OCI-LY7 (cell line): Measurements from ENCODE around the gene FCHO2. TPM values are rescaled to one million over a fixed set of nuclear protein-coding genes. Genes with fewer than 3 reads are reported as not detected.
"Not testable (repeated sequence)": the region's sequence is repeated elsewhere in the genome, so short reads cannot be mapped to it uniquely, and the experiment has no call there.

ENCODE experiments used
- BruUV-seq: library from RNA; stranded (reverse); fragments of 400-500 nt; replicated peaks from 2 replicates; lab custom pipeline; 2021; lab: Mats Ljungman, UMichigan
- CTCF ChIA-PET: fragments of 300-600 bp; sonication (Branson Sonifier 250); formaldehyde crosslinking; loops from one replicate; lab custom pipeline; 2022; ENCODE audit warnings: antibody characterized with exemption; ENCODE audit not compliant: unreplicated experiment; lab: Charles Lee
- POLR2A ChIA-PET: fragments of 300-600 bp; sonication (Branson Sonifier 250); formaldehyde crosslinking; loops from one replicate; lab custom pipeline; 2022; ENCODE audit warnings: antibody characterized with exemption; lab: Charles Lee
- DNase-seq: peaks from one replicate; pipeline ENCODE4 v3.0.0-alpha.2; 2015; ENCODE audit warnings: low spot score
- H2AFZ ChIP-seq: fragments of 200-600 bp; sonication (generic), shearing (Covaris generic); 2 replicates; pipeline ENCODE4 v1.6.1; 2014; ENCODE audit warnings: mild to moderate bottlenecking, antibody characterized with exemption, low read length, moderate library complexity
- H3K27ac ChIP-seq: fragments of 200-600 bp; sonication (generic); 2 replicates; pipeline ENCODE4 v1.5.1; 2014; ENCODE audit warnings: mixed run types, low read depth, mild to moderate bottlenecking, moderate library complexity, low read length, inconsistent platforms; ENCODE audit not compliant: poor library complexity, severe bottlenecking
- H3K36me3 ChIP-seq: fragments of 200-600 bp; sonication (generic); 2 replicates; pipeline ENCODE4 v1.6.1; 2014; ENCODE audit warnings: mild to moderate bottlenecking, antibody characterized with exemption, low read length, moderate library complexity, mixed read lengths; ENCODE audit not compliant: insufficient read depth
- H3K4me1 ChIP-seq: fragments of 200-600 bp; sonication (generic); 2 replicates; pipeline ENCODE4 v1.5.1; 2014; ENCODE audit warnings: mild to moderate bottlenecking, low read length; ENCODE audit not compliant: insufficient read depth, poor library complexity, severe bottlenecking
- H3K4me2 ChIP-seq: fragments of 200-600 bp; sonication (generic); 2 replicates; pipeline ENCODE4 v1.6.1; 2014; ENCODE audit warnings: mild to moderate bottlenecking, low read length
- H3K4me3 ChIP-seq: fragments of 200-600 bp; sonication (generic); 2 replicates; pipeline ENCODE4 v1.5.1; 2014; ENCODE audit warnings: mild to moderate bottlenecking, low read depth, low read length; ENCODE audit not compliant: poor library complexity, severe bottlenecking
- H3K79me2 ChIP-seq: fragments of 200-600 bp; sonication (generic); 2 replicates; pipeline ENCODE4 v1.6.1; 2016; ENCODE audit warnings: low read depth, mild to moderate bottlenecking, low read length, moderate library complexity, mixed read lengths; ENCODE audit not compliant: insufficient read depth
- H3K9me2 ChIP-seq: fragments of 200-600 bp; sonication (generic); 2 replicates; pipeline ENCODE4 v1.6.1; 2016; ENCODE audit warnings: mild to moderate bottlenecking, low read length, mixed read lengths; ENCODE audit not compliant: insufficient read depth
- H3K9me3 ChIP-seq: fragments of 200-600 bp; sonication (generic); 2 replicates; pipeline ENCODE4 v1.6.1; 2014; ENCODE audit warnings: mild to moderate bottlenecking, mixed run types, low read length, mixed read lengths
- H4K20me1 ChIP-seq: fragments of 200-600 bp; sonication (generic); 2 replicates; pipeline ENCODE4 v1.6.1; 2014; ENCODE audit warnings: mild to moderate bottlenecking, antibody characterized with exemption, low read length, moderate library complexity, mixed read lengths; ENCODE audit not compliant: insufficient read depth
- EZH2phosphoT487 ChIP-seq: fragments of 200-600 bp; sonication (generic); IDR thresholded peaks from 2 replicates; pipeline ENCODE4 v1.6.1; 2018; ENCODE audit warnings: low read depth, borderline replicate concordance, mild to moderate bottlenecking, mixed run types, antibody characterized with exemption, low read length, moderate library complexity, mixed read lengths
- intact Hi-C: fragments of 100-400 bp; cut with micrococcal nuclease; formaldehyde crosslinking; loops from one replicate; pipeline ENCODE4 v1.10.0; 2022; ENCODE audit not compliant: unreplicated experiment
- total RNA-seq, 2 experiments: library from RNA; depleted of rRNA in 1 of 2; stranded (reverse); fragments of >200 nt in 1 of 2; shearing (Covaris generic) in 1 of 2; gene quantifications; 2 replicates each; pipeline ENCODE4 v1.2.3, GENCODE V29; 2014 to 2022
- TF ChIP-seq, protein P1 (sequence below): fragments of 200-600 bp; sonication (generic); conservative IDR thresholded peaks from 2 replicates; pipeline ENCODE4 v1.5.1; 2014; ENCODE audit warnings: mild to moderate bottlenecking, antibody characterized with exemption, low read length, moderate library complexity, mixed read lengths

The FCHO2 gene
- total RNA-seq, 2 experiments from 2014 or later, result 7.2 to 7.8 TPM

DNA sequence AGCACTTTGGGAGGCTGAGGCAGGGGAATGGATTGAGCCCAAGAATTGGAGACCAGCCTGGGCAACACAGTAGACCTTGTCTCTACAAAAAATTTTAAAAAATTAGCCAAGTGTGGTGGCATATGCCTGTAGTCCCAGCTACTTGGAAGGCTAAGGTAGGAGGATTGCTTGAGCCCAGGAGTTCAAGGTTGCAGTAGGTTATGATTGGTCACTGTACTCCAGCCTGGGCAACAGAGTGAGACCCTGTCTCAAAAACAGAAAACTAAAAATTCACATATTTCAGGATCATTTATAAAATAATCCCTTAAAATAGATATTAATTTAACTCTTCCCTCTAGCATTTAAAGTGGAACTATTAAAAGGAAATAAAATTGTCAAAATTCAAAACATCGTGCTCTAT lies 3.4 kb downstream of the FCHO2 start:
- peaks cover 9% of the 10 kb centered on the region for H3K4me1 ChIP-seq
- no peak overlapping the region for H3K27ac ChIP-seq
- no peaks in the 10 kb centered on the region for H3K9me3 ChIP-seq
- no peaks in the 10 kb centered on the region for H3K9me2 ChIP-seq
- no peak overlapping the region for H3K4me2 ChIP-seq
- no peak overlapping the region for H2AFZ ChIP-seq
- no peaks in the 10 kb centered on the region; the same call in 1 of the 2 replicates for H3K79me2 ChIP-seq
- no peak overlapping the region for H3K4me3 ChIP-seq
- no peaks in the 10 kb centered on the region for H3K36me3 ChIP-seq
- ChIA-PET POLR2A (no interaction called here), CTCF (no interaction called here)
- DNase-seq, result no peak
- no peaks in the 10 kb centered on the region for H4K20me1 ChIP-seq
- intact Hi-C loops, result loop anchor here (5.0 kb wide), 4 partner anchors 142 to 538 kb away; partner anchors contain the start of genes BTF3, FOXD1 and TNPO1
- no TSS peak for BruUV-seq
- TF ChIP-seq EZH2phosphoT487, result no peak
- TF ChIP-seq, protein P1, sequence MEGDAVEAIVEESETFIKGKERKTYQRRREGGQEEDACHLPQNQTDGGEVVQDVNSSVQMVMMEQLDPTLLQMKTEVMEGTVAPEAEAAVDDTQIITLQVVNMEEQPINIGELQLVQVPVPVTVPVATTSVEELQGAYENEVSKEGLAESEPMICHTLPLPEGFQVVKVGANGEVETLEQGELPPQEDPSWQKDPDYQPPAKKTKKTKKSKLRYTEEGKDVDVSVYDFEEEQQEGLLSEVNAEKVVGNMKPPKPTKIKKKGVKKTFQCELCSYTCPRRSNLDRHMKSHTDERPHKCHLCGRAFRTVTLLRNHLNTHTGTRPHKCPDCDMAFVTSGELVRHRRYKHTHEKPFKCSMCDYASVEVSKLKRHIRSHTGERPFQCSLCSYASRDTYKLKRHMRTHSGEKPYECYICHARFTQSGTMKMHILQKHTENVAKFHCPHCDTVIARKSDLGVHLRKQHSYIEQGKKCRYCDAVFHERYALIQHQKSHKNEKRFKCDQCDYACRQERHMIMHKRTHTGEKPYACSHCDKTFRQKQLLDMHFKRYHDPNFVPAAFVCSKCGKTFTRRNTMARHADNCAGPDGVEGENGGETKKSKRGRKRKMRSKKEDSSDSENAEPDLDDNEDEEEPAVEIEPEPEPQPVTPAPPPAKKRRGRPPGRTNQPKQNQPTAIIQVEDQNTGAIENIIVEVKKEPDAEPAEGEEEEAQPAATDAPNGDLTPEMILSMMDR, result no peak

GRCh38 chr5:72974481-72974880 lies 18.6 kb downstream of the FCHO2 start:
- BruUV-seq, result not testable (repeated sequence)

GRCh38 chr5:72976810-72977209 lies 21.0 kb downstream of the FCHO2 start:
- H3K4me3 ChIP-seq, DNase-seq, BruUV-seq, CTCF ChIA-PET, H3K27ac ChIP-seq, POLR2A ChIA-PET, H4K20me1 ChIP-seq, H3K4me2 ChIP-seq, H3K79me2 ChIP-seq, H3K4me1 ChIP-seq, H3K36me3 ChIP-seq, H2AFZ ChIP-seq, H3K9me3 ChIP-seq, H3K9me2 ChIP-seq, intact Hi-C loops: not testable (repeated sequence)

More at GRCh38 chr5:72974481-72974880, 18.6 kb downstream of the FCHO2 start:
- DNase-seq, H3K9me2 ChIP-seq, H3K36me3 ChIP-seq, H3K4me1 ChIP-seq, intact Hi-C loops, H3K4me2 ChIP-seq, H3K79me2 ChIP-seq, H4K20me1 ChIP-seq, H3K4me3 ChIP-seq, H3K27ac ChIP-seq, H2AFZ ChIP-seq, POLR2A ChIA-PET, H3K9me3 ChIP-seq, CTCF ChIA-PET: not testable (repeated sequence)

DNA sequence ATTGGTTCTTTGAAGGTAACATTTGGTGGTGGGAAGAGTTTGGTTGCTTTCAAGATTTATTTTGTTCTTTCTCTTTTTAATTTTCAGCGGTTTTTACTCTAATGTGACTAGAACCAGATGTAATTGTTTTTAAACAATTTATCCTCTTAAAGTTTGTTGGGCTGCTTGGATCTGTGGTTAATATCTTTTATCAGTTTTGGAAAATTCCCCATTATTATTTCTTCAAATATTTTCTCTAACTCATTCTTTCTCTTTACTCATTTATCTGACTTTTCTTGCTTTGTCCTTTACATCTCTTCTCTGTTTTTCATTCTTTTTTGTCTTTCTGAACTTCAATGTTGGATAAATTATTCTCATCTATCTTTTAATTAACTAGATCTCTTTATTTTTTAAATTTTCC lies 29.9 kb downstream of the FCHO2 start:
- Histone ChIP-seq H3K27ac (no peak overlapping the region), H2AFZ (no peak overlapping the region), H4K20me1 (no peaks in the 10 kb centered on the region), H3K4me3 (no peak overlapping the region), H3K9me2 (no peaks in the 10 kb centered on the region), H3K4me1 (no peaks in the 10 kb centered on the region), H3K9me3 (no peaks in the 10 kb centered on the region), H3K36me3 (no peaks in the 10 kb centered on the region), H3K4me2 (no peak overlapping the region), H3K79me2 (no peaks in the 10 kb centered on the region)
- intact Hi-C loops, result no loop called here
- no peak for TF ChIP-seq EZH2phosphoT487
- TF ChIP-seq, protein P1, result no peak
- no TSS peak for BruUV-seq
- POLR2A ChIA-PET, result interaction anchor here (0.7 kb wide), 1 partner anchor 208 kb away, joined by 4 read pairs; no protein-coding TSS in a partner anchor
- CTCF ChIA-PET, result no interaction called here
- no peak for DNase-seq
